Measurements from ENCODE around the gene CNIH1.
A peak's percentile ranks its signal among the peaks of the same experiment; 100 is the strongest.
"Not testable (repeated sequence)": the region's sequence is repeated elsewhere in the genome, so short reads cannot be mapped to it uniquely, and the experiment has no call there.

CNIH1 gene

DNA sequence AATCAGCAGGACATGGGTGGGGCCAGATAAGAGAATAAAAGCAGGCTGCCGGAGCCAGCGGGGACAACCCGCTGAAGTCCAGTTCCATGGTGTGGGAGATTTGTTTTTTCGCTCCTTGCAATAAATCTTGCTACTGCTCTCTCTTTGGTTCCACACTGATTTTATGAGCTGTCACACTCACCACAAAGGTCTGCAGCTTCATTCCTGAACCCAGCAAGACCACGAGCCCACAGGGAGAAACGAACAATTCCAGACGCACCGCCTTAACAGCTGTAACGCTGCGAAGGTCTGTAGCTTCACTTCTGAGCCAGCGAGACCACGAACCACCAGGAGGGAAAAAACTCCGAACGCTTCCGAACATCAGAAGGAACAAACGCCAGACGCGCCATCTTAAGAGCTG is 2.8 kb upstream of the CNIH1 start:
- Histone ChIP-seq H3K27ac (no peak overlapping the region), H2AFZ (ENCODE audit: low read depth) (no peak overlapping the region), H3K27me3 (ENCODE audit: insufficient read depth, low read depth) (no peaks in the 10 kb centered on the region), H3K4me3 (IDR thresholded peaks at IDR 0.05; ENCODE audit: insufficient read depth, low read depth, low read length) (no peak overlapping the region), H3K9ac (no peak overlapping the region), H3K4me2 (no peak overlapping the region), H3K4me1 (ENCODE audit: low read depth, poor library complexity, severe bottlenecking) (peaks cover 12% of the 10 kb centered on the region), H4K20me1 (ENCODE audit: insufficient read depth) (no peaks in the 10 kb centered on the region), H3K36me3 (ENCODE audit: insufficient read depth) (no peaks in the 10 kb centered on the region), H3K79me2 (ENCODE audit: insufficient read depth, low read depth) (peaks cover 13% of the 10 kb centered on the region)
- TF ChIP-seq, protein P1, sequence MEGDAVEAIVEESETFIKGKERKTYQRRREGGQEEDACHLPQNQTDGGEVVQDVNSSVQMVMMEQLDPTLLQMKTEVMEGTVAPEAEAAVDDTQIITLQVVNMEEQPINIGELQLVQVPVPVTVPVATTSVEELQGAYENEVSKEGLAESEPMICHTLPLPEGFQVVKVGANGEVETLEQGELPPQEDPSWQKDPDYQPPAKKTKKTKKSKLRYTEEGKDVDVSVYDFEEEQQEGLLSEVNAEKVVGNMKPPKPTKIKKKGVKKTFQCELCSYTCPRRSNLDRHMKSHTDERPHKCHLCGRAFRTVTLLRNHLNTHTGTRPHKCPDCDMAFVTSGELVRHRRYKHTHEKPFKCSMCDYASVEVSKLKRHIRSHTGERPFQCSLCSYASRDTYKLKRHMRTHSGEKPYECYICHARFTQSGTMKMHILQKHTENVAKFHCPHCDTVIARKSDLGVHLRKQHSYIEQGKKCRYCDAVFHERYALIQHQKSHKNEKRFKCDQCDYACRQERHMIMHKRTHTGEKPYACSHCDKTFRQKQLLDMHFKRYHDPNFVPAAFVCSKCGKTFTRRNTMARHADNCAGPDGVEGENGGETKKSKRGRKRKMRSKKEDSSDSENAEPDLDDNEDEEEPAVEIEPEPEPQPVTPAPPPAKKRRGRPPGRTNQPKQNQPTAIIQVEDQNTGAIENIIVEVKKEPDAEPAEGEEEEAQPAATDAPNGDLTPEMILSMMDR (conservative IDR thresholded peaks at IDR 0.05; ENCODE audit: low read depth, low read length) = no peak

DNA sequence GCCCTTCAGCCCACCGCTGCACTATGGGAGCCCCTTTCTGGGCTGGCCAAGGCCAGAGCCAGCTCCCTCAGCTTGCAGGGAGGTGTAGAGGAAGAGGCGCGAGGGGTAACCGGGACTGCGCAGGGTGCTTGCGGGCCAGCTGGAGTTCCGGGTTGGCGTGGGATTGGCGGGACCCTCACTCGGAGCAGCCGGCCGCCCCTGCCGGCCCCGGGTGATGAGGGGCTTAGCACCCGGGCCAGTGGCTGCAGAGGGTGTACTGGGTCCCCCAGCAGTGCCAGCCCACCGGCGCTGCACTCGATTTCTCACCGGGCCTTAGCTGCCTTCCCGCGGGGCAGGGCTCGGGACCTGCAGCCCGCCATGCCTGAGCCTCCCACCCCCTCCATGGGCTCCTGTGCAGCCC is 1.8 kb upstream of the CNIH1 start:
- H3K9ac ChIP-seq; H3K4me2 ChIP-seq; H3K27me3 ChIP-seq (ENCODE audit: insufficient read depth, low read depth); H2AFZ ChIP-seq (ENCODE audit: low read depth); H3K4me3 ChIP-seq (IDR thresholded peaks at IDR 0.05; ENCODE audit: insufficient read depth, low read depth, low read length); H4K20me1 ChIP-seq (ENCODE audit: insufficient read depth); H3K36me3 ChIP-seq (ENCODE audit: insufficient read depth); H3K27ac ChIP-seq: not testable (repeated sequence)
- peaks cover 23% of the 10 kb centered on the region for H3K79me2 ChIP-seq (ENCODE audit: insufficient read depth, low read depth)
- peaks cover 12% of the 10 kb centered on the region for H3K4me1 ChIP-seq (ENCODE audit: low read depth, poor library complexity, severe bottlenecking)

DNA sequence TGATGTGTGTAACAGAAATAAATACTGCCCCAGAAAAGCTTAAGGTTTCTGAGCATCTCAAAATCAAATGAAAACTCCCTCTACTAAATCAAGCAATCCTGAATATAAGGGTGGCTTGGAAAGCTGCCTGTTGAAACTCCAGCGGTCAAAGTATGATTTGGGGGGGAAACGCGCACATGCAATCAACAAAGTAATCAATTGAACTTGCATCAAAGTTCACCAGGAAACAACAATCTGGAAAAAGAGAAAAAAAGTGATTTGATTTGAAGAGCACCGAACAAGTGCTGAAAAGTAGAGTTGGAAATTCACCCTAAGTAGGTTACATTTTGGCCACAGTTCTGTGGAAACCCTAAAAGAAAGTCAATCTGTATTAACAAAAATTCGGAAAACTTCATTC is 700 bp downstream of the CNIH1 start:
- Histone ChIP-seq H3K36me3 (ENCODE audit: insufficient read depth) (no peaks in the 10 kb centered on the region), H3K4me1 (ENCODE audit: low read depth, poor library complexity, severe bottlenecking) (peaks cover 17% of the 10 kb centered on the region), H3K27me3 (ENCODE audit: insufficient read depth, low read depth) (no peaks in the 10 kb centered on the region), H3K9ac (peak overlapping the region; percentile 62; the same call in 1 of the 2 replicates), H3K4me2 (peak overlapping the region; percentile 71), H4K20me1 (ENCODE audit: insufficient read depth) (no peaks in the 10 kb centered on the region), H3K4me3 (IDR thresholded peaks at IDR 0.05; ENCODE audit: insufficient read depth, low read depth, low read length) (no peak overlapping the region), H3K79me2 (ENCODE audit: insufficient read depth, low read depth) (peaks cover 45% of the 10 kb centered on the region), H3K27ac (peak overlapping the region; percentile 73), H2AFZ (ENCODE audit: low read depth) (peak overlapping the region; percentile 73)
- TF ChIP-seq, protein P1 (conservative IDR thresholded peaks at IDR 0.05; ENCODE audit: low read depth, low read length) = no peak

DNA sequence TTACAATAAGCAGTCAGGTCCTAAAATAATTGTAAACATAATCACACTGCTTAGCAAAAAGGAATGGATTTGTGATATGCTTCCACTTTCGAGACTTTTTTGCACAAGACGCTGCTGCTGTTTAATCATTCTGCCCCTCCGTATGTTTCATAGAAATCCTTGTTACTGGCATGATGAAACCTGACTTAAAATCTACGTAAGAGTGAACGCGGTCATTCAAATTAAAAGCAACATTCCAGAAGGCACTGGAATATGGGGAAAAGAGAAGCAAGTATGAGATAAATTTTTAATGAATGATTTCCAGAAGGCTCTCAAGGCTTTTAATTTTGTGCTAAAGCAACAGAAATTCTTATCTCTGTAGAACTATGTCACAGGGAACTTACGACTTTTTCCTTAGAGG is 1.1 kb downstream of the CNIH1 start:
- TF ChIP-seq, protein P1 (conservative IDR thresholded peaks at IDR 0.05; ENCODE audit: low read depth, low read length) = no peak
- peaks cover 21% of the 10 kb centered on the region for H3K4me1 ChIP-seq (ENCODE audit: low read depth, poor library complexity, severe bottlenecking)
- peak overlapping the region; percentile 71 for H3K4me2 ChIP-seq
- H3K9ac ChIP-seq = peak overlapping the region; percentile 62; the same call in 1 of the 2 replicates
- H3K36me3 ChIP-seq (ENCODE audit: insufficient read depth) = no peaks in the 10 kb centered on the region
- no peak overlapping the region for H2AFZ ChIP-seq (ENCODE audit: low read depth)
- no peak overlapping the region for H3K4me3 ChIP-seq (IDR thresholded peaks at IDR 0.05; ENCODE audit: insufficient read depth, low read depth, low read length)
- H3K27me3 ChIP-seq (ENCODE audit: insufficient read depth, low read depth) = no peaks in the 10 kb centered on the region
- H4K20me1 ChIP-seq (ENCODE audit: insufficient read depth) = no peaks in the 10 kb centered on the region
- peaks cover 50% of the 10 kb centered on the region for H3K79me2 ChIP-seq (ENCODE audit: insufficient read depth, low read depth)
- H3K27ac ChIP-seq = no peak overlapping the region; the same call in 1 of the 2 replicates

DNA sequence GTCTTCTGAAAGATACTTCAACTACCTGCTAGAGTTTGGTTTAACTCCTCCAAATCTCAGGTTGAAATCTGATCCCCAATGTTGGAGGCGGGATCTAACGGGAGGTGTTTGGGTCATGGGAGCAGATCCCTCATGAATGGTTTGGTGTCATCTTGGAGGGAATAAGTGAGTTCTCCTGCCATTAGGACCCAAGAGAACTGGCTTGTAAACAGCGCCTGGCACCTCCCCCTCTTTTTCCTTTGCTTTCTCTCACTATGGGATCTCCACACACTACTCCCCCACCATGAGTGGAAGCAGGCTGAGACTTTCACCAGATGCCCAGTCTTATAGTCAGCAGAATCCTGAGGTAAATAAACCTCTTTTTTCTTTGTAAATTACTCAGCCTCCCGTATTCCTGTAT is 2.5 kb downstream of the CNIH1 start:
- H3K4me2 ChIP-seq = no peak overlapping the region
- H4K20me1 ChIP-seq (ENCODE audit: insufficient read depth) = no peaks in the 10 kb centered on the region
- no peaks in the 10 kb centered on the region for H3K36me3 ChIP-seq (ENCODE audit: insufficient read depth)
- H2AFZ ChIP-seq (ENCODE audit: low read depth) = no peak overlapping the region
- TF ChIP-seq, protein P1 (conservative IDR thresholded peaks at IDR 0.05; ENCODE audit: low read depth, low read length) = no peak
- H3K79me2 ChIP-seq (ENCODE audit: insufficient read depth, low read depth) = peaks cover 54% of the 10 kb centered on the region
- H3K27ac ChIP-seq = no peak overlapping the region
- no peak overlapping the region for H3K9ac ChIP-seq
- peaks cover 26% of the 10 kb centered on the region for H3K4me1 ChIP-seq (ENCODE audit: low read depth, poor library complexity, severe bottlenecking)
- H3K4me3 ChIP-seq (IDR thresholded peaks at IDR 0.05; ENCODE audit: insufficient read depth, low read depth, low read length) = no peak overlapping the region
- no peaks in the 10 kb centered on the region for H3K27me3 ChIP-seq (ENCODE audit: insufficient read depth, low read depth)

DNA sequence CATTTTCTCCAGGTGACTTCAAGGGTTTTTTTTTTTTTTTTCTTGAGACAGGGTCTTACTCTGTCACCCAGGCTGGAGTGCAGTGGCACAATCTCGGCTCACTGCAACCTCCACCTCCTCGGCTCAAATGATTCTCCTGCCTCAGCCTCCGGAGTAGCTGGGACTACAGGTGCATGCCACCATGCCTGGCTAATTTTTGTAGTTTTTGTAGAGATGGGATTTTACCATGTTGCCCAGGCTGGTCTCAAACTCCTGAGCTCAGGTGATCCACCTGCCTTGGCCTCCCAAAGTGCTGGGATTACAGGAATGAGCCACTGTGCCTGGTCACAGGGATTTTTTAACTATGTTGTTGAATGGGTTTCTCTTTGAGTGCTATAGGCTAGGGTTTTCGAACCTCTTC is 3.2 kb downstream of the CNIH1 start:
- H3K9ac ChIP-seq; H3K27ac ChIP-seq; H2AFZ ChIP-seq (ENCODE audit: low read depth); H3K4me3 ChIP-seq (IDR thresholded peaks at IDR 0.05; ENCODE audit: insufficient read depth, low read depth, low read length); H4K20me1 ChIP-seq (ENCODE audit: insufficient read depth); H3K27me3 ChIP-seq (ENCODE audit: insufficient read depth, low read depth); H3K4me2 ChIP-seq; H3K36me3 ChIP-seq (ENCODE audit: insufficient read depth): not testable (repeated sequence)
- Histone ChIP-seq H3K4me1 (ENCODE audit: low read depth, poor library complexity, severe bottlenecking) (peaks cover 26% of the 10 kb centered on the region), H3K79me2 (ENCODE audit: insufficient read depth, low read depth) (peaks cover 54% of the 10 kb centered on the region)

Measured in KMS-11 (cell line).